Prostate gland (tissue), 2 donors: Measurements from ENCODE around the gene SLFN5. TPM values are rescaled to one million over a fixed set of nuclear protein-coding genes. Genes with fewer than 3 reads are reported as not detected.

Source experiments
- DNase-seq: peaks from one replicate; pipeline ENCODE4 v3.0.0-alpha.2; 2019; ENCODE audit warnings: low spot score
- H3K27ac ChIP-seq, 2 donors: fragments of 200-600 bp; sonication (generic); 2 replicates each; pipeline ENCODE4 v1.5.1; 2017 to 2019
- H3K27me3 ChIP-seq: fragments of 200-600 bp; sonication (generic); replicated peaks from 2 replicates; pipeline ENCODE4 v1.5.1; 2019; ENCODE audit not compliant: insufficient read depth
- H3K36me3 ChIP-seq, 2 donors: fragments of 200-600 bp; sonication (generic); 1 replicate in 1 of 2; 2 replicates in 1 of 2; pipeline versions ENCODE4 v1.5.1 to v1.8.1; 2017 to 2019
- H3K4me1 ChIP-seq: fragments of 200-600 bp; sonication (generic); replicated peaks from 2 replicates; pipeline ENCODE4 v1.5.1; 2019
- H3K4me3 ChIP-seq, 2 donors: fragments of 200-600 bp; sonication (generic); 2 replicates each; pipeline ENCODE4 v1.5.1; 2017 to 2019
- H3K9me3 ChIP-seq: fragments of 200-600 bp; sonication (generic); 2 replicates; pipeline ENCODE4 v1.5.1; 2017
- CTCF ChIP-seq, 4 experiments: fragments of 200-600 bp in 2 of 4; fragments of 450-650 bp in 2 of 4; sonication (generic) in 2 of 4; IDR thresholded peaks; 1 replicate in 3 of 4; 2 replicates in 1 of 4; pipeline ENCODE4 v1.5.1; 2016 to 2019; ENCODE audit warnings: antibody characterized with exemption in 4 of 4, mild to moderate bottlenecking in 2 of 4, moderate library complexity in 2 of 4
- POLR2A ChIP-seq: fragments of 450-650 bp; IDR thresholded peaks from one replicate; pipeline ENCODE4 v1.6.1; 2016; ENCODE audit warnings: antibody characterized with exemption, mild to moderate bottlenecking
- POLR2AphosphoS5 ChIP-seq: sonication (generic); formaldehyde crosslinking; IDR thresholded peaks from one replicate; pipeline ENCODE4 v1.6.1; 2017; ENCODE audit warnings: antibody characterized with exemption
- WGBS: methylation state at CpG from one replicate; pipeline ENCODE4 v1.1.5; 2018; 5-methylcytosine and 5-hydroxymethylcytosine counted together
- intact Hi-C: fragments of 100-400 bp; cut with DNase I; formaldehyde crosslinking; loops from one replicate; pipeline ENCODE4 v1.14.2; 2022
- total RNA-seq, 2 donors: library from RNA; depleted of rRNA; stranded (reverse); fragments of >200 nt; gene quantifications; one replicate each; pipeline ENCODE4 v1.1.0, GENCODE V29; 2016

The SLFN5 gene
- total RNA-seq, 2 donors from 2014 or later: 21.4 to 21.5 TPM

- 94% methylated on average over 3 of the region's 3 CpGs for WGBS
These were observed 7.6 kb upstream of the SLFN5 start for GRCh38 chr17:35235289-35235688.

GRCh38 chr17:35235917-35236316, 7.0 kb upstream of the SLFN5 start:
- no peak for DNase-seq
- WGBS: 95% methylated on average over 2 of the region's 2 CpGs
- no peaks in the 10 kb centered on the region for H3K9me3 ChIP-seq
- no peak for TF ChIP-seq POLR2AphosphoS5
- TF ChIP-seq POLR2A: no peak
- no peak for TF ChIP-seq CTCF (IDR thresholded peaks at IDR 0.05)
- H3K4me3 ChIP-seq: no peak overlapping the region
- H3K27me3 ChIP-seq: no peaks in the 10 kb centered on the region
- intact Hi-C loops: no loop called here
- H3K36me3 ChIP-seq: no peaks in the 10 kb centered on the region
- no peaks in the 10 kb centered on the region for H3K4me1 ChIP-seq
- H3K27ac ChIP-seq: no peak overlapping the region

More at GRCh38 chr17:35235289-35235688, 7.6 kb upstream of the SLFN5 start:
- H3K4me3 ChIP-seq: no peak overlapping the region
- no peak for DNase-seq
- intact Hi-C loops: no loop called here
- no peak overlapping the region for H3K27ac ChIP-seq
- H3K4me1 ChIP-seq: no peaks in the 10 kb centered on the region
- H3K36me3 ChIP-seq: no peaks in the 10 kb centered on the region
- H3K27me3 ChIP-seq: no peaks in the 10 kb centered on the region
- no peaks in the 10 kb centered on the region for H3K9me3 ChIP-seq
- no peak for TF ChIP-seq CTCF (IDR thresholded peaks at IDR 0.05)
- TF ChIP-seq POLR2AphosphoS5: no peak
- no peak for TF ChIP-seq POLR2A

- intact Hi-C loops: no loop called here
- H3K4me3 ChIP-seq: no peak overlapping the region
- no peak for DNase-seq
- TF ChIP-seq CTCF (IDR thresholded peaks at IDR 0.05): no peak
- no peak for TF ChIP-seq POLR2A
- TF ChIP-seq POLR2AphosphoS5: no peak
- 88% methylated on average over 5 of the region's 5 CpGs for WGBS
- no peaks in the 10 kb centered on the region for H3K36me3 ChIP-seq
- H3K9me3 ChIP-seq: no peaks in the 10 kb centered on the region
- peaks cover 2% of the 10 kb centered on the region for H3K4me1 ChIP-seq
- no peak overlapping the region for H3K27ac ChIP-seq
- no peaks in the 10 kb centered on the region for H3K27me3 ChIP-seq
These were observed 6.1 kb upstream of the SLFN5 start for GRCh38 chr17:35236821-35237220.

- Histone ChIP-seq H3K9me3 (no peaks in the 10 kb centered on the region), H3K27ac (no peak overlapping the region), H3K27me3 (no peaks in the 10 kb centered on the region), H3K4me1 (peaks cover 4% of the 10 kb centered on the region), H3K36me3 (no peaks in the 10 kb centered on the region), H3K4me3 (no peak overlapping the region)
- 68% methylated on average over 2 of the region's 2 CpGs for WGBS
- no peak for TF ChIP-seq POLR2A
- TF ChIP-seq POLR2AphosphoS5: no peak
- no peak for TF ChIP-seq CTCF (IDR thresholded peaks at IDR 0.05)
- intact Hi-C loops: no loop called here
- DNase-seq: no peak
These were observed 4.1 kb upstream of the SLFN5 start for GRCh38 chr17:35238821-35239220.

GRCh38 chr17:35239823-35240222, 3.0 kb upstream of the SLFN5 start:
- H3K9me3 ChIP-seq: no peaks in the 10 kb centered on the region
- H3K36me3 ChIP-seq: no peaks in the 10 kb centered on the region
- no peak for TF ChIP-seq POLR2A
- no peak for TF ChIP-seq CTCF (IDR thresholded peaks at IDR 0.05)
- TF ChIP-seq POLR2AphosphoS5: no peak
- H3K27ac ChIP-seq: no peak overlapping the region
- H3K27me3 ChIP-seq: no peaks in the 10 kb centered on the region
- peaks cover 9% of the 10 kb centered on the region for H3K4me1 ChIP-seq
- intact Hi-C loops: no loop called here
- DNase-seq: no peak
- WGBS: 51% methylated on average over 4 of the region's 4 CpGs
- H3K4me3 ChIP-seq: no peak overlapping the region
